Measurements from ENCODE around the gene METTL8. TPM values are rescaled to one million over a fixed set of nuclear protein-coding genes. Genes with fewer than 3 reads are reported as not detected.
A peak's percentile ranks its signal among the peaks of the same experiment; 100 is the strongest.
"Not testable (repeated sequence)": the region's sequence is repeated elsewhere in the genome, so short reads cannot be mapped to it uniquely, and the experiment has no call there.

The METTL8 gene
- total and polyA plus RNA-seq, 11 donors = 4.2 to 18.5 (median 9.0) TPM

DNA sequence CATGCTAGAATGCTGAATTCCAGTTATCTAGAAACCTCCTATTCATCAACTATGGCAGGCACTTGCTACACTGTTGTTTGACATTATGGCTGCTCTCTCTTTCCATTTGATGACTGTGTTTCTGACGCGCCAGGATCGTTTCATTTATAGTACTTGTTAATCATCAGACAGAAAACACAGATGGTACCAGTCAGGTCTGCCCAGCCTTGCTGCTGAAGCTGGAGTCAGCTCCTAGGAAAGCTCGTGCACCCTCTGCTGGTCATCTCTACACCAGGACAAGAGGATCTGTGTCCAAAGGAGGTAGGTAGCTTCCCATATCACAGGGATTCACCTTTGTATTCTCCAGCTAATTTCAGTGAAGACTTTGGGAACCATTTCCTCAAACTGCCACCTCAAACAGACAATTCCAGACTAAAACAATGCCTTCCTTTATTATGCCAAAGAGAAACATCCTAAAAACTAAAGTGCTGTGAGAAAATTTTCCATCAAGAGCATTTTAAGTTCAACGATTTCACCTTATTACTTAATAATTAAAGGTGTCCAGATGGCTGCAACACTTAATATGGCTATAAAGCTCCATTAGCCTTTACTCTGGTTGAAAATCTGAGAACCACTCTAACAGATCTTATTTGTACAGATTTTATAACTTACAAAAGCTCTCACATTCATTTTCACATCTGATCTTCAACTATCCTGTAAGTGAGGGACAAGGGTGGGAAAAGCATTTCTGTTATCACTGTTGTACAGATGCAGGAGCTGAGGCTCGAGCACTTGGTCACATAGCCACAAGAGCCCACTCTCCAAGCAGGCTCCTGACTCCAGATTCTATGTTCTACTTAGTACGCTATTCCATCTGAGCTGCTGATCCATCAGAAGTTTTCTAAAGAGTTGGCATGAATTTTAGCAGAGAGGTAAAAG is 17.5 kb downstream of the METTL8 start:
- peak; percentile 81 to 91 (median 85) for DNase-seq
- intact Hi-C loops (cut with DNase I) = loop anchor here in 9 of 10 donors (1.0 to 10.0 kb wide), 9 partner anchors 69 to 489 kb away; partner anchors contain the start of genes TLK1 (in 7 of the 9) and GORASP2 (in 1 of the 9)
- 28 to 33% (median 31%) methylated on average over 7 of the region's 7 CpGs for WGBS, 4 donors
- H3K4me3 ChIP-seq = no peak overlapping the region
- peak; percentile 92 to 99 (median 98) for ATAC-seq
- no peaks in the 10 kb centered on the region for H3K27me3 ChIP-seq
- TF ChIP-seq POLR2A (IDR thresholded peaks at IDR 0.05) = no peak
- TF ChIP-seq, protein P1, sequence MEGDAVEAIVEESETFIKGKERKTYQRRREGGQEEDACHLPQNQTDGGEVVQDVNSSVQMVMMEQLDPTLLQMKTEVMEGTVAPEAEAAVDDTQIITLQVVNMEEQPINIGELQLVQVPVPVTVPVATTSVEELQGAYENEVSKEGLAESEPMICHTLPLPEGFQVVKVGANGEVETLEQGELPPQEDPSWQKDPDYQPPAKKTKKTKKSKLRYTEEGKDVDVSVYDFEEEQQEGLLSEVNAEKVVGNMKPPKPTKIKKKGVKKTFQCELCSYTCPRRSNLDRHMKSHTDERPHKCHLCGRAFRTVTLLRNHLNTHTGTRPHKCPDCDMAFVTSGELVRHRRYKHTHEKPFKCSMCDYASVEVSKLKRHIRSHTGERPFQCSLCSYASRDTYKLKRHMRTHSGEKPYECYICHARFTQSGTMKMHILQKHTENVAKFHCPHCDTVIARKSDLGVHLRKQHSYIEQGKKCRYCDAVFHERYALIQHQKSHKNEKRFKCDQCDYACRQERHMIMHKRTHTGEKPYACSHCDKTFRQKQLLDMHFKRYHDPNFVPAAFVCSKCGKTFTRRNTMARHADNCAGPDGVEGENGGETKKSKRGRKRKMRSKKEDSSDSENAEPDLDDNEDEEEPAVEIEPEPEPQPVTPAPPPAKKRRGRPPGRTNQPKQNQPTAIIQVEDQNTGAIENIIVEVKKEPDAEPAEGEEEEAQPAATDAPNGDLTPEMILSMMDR (IDR thresholded peaks at IDR 0.05) = peak; percentile 71 to 91 (median 82)
- H3K36me3 ChIP-seq = no peaks in the 10 kb centered on the region
- H3K9me3 ChIP-seq = no peaks in the 10 kb centered on the region
- peaks cover 0 to 10% (median 1%) of the 10 kb centered on the region in 12 donors for H3K4me1 ChIP-seq
- peak overlapping the region in 2 of 12 donors; percentile 11 to 32 for H3K27ac ChIP-seq

DNA sequence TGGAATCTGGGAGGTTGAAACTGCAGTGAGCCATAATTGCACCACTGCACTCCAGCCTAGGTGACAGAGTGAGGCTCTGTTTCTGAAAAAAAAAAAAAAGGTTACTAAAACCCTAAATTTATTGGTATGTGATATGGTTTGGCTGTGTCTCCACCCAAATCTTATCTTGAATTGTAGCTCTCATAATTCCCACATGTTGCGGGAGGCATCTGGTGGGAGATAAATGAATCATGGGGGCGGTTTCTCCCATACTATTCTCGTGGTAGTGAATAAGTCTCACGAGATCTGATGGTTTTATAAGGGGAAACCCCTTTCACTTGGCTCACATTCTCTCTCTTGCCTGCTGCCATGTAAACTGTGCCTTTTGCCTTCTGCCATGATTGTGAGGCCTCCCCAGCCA is 19.1 kb downstream of the METTL8 start:
- DNase-seq, H3K4me3 ChIP-seq, H3K27me3 ChIP-seq, ATAC-seq, H3K9me3 ChIP-seq, H3K27ac ChIP-seq, H3K36me3 ChIP-seq: not testable (repeated sequence)
- intact Hi-C loops (cut with DNase I) = loop anchor here in 9 of 10 donors (5.0 to 10.0 kb wide), 7 partner anchors 67 to 487 kb away; partner anchors contain the start of genes TLK1 (in 7 of the 9) and GORASP2 (in 1 of the 9)
- H3K4me1 ChIP-seq = peaks cover 0 to 22% (median 5%) of the 10 kb centered on the region in 12 donors
- 79 to 95% (median 86%) methylated on average over 4 of the region's 4 CpGs for WGBS, 4 donors

DNA sequence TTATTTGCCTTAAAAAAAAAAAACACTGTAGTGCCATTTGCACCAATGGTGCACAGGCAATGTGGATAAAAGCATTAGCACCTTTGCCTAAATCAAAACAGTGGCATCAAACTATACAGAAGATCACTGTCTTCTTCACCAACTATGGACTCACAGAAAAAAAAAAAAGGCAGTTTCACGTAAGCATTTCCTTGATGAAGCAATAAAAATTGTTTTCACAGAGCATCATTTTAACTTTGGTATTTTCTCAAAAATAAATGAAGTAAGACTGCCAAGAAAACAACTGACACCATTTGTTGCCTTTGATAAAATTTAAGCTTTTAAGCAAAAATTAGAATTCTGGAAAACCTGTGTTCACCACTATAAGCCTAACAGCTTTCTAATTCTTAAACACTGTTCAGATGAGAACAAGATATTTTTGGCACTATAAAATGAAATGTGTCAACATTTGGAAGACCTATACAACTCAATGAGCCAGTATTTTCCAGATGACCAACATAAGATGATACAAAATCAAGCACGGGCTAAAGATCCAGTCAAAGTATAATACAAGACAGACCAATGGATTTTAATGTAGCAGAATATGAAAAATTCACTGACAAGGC is 21.1 kb downstream of the METTL8 start:
- WGBS, 4 donors = 78 to 81% (median 78%) methylated on average over 2 of the region's 2 CpGs
- no peak for TF ChIP-seq POLR2A (IDR thresholded peaks at IDR 0.05)
- TF ChIP-seq, protein P1 (IDR thresholded peaks at IDR 0.05) = no peak
- H3K27me3 ChIP-seq = no peaks in the 10 kb centered on the region
- intact Hi-C loops (cut with DNase I) = loop anchor here in 3 of 10 donors (10.0 kb wide), 3 partner anchors 68 to 248 kb away; partner anchors contain the start of gene TLK1 (in 1 of the 3)
- no peak for ATAC-seq
- H3K9me3 ChIP-seq = no peaks in the 10 kb centered on the region
- no peak for DNase-seq
- no peak overlapping the region for H3K27ac ChIP-seq
- no peaks in the 10 kb centered on the region for H3K36me3 ChIP-seq
- no peak overlapping the region for H3K4me3 ChIP-seq
- peaks cover 0 to 26% (median 5%) of the 10 kb centered on the region in 12 donors for H3K4me1 ChIP-seq

DNA sequence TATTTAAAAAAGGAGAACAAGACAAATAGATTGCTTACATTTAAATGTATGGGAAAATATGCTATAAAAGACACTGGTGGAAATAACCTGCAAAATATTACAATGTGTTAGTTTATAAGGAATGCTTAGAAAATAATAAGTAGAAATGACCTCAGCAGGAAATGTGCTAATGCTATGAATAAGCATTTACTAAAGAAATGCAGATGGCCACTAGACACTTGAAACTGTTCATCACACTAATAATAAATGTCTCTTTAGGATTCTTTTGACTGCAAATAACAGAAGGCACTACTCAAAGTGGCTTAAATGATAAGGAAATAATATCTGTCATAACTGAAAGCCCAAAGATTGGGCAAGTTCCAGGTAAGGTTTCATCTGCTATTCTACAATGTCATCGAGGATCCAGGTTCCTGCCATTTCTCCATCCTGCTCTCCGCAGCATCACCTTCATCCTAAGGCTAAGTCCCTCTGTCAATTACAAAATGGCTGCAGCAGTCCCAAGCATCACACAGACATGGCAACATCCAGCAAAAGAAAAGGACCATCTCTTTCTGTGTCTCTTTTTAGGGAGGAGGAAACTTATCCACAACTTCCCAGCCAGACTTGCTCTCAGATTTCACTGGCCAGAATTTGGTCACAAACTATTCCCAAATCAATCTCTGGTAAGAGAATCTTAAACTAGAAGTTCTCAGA is 21.9 kb downstream of the METTL8 start:
- Histone ChIP-seq H3K27ac (no peak overlapping the region), H3K36me3 (no peaks in the 10 kb centered on the region), H3K9me3 (no peaks in the 10 kb centered on the region), H3K4me3 (no peak overlapping the region), H3K27me3 (no peaks in the 10 kb centered on the region), H3K4me1 (peaks cover 0 to 26% (median 5%) of the 10 kb centered on the region in 12 donors)
- no peak for DNase-seq
- intact Hi-C loops (cut with DNase I) = loop anchor here in 3 of 10 donors (10.0 kb wide), 3 partner anchors 67 to 247 kb away; partner anchors contain the start of gene TLK1 (in 1 of the 3)
- ATAC-seq = no peak
- WGBS, 4 donors = 91 to 96% (median 93%) methylated on average over 2 of the region's 2 CpGs
- no peak for TF ChIP-seq POLR2A (IDR thresholded peaks at IDR 0.05)
- TF ChIP-seq, protein P1 (IDR thresholded peaks at IDR 0.05) = no peak
